OCI-LY7 (cell line): ENCODE measurements around the gene MCOLN3.

Experiments
- EZH2phosphoT487 ChIP-seq: fragments of 200-600 bp; sonication (generic); IDR thresholded peaks from 2 replicates; pipeline ENCODE4 v1.6.1; 2018; ENCODE audit warnings: low read depth, borderline replicate concordance, mild to moderate bottlenecking, mixed run types, antibody characterized with exemption, low read length, moderate library complexity, mixed read lengths
- TF ChIP-seq, protein P1 (sequence below): fragments of 200-600 bp; sonication (generic); conservative IDR thresholded peaks from 2 replicates; pipeline ENCODE4 v1.5.1; 2014; ENCODE audit warnings: mild to moderate bottlenecking, antibody characterized with exemption, low read length, moderate library complexity, mixed read lengths

- TF ChIP-seq, protein P1, sequence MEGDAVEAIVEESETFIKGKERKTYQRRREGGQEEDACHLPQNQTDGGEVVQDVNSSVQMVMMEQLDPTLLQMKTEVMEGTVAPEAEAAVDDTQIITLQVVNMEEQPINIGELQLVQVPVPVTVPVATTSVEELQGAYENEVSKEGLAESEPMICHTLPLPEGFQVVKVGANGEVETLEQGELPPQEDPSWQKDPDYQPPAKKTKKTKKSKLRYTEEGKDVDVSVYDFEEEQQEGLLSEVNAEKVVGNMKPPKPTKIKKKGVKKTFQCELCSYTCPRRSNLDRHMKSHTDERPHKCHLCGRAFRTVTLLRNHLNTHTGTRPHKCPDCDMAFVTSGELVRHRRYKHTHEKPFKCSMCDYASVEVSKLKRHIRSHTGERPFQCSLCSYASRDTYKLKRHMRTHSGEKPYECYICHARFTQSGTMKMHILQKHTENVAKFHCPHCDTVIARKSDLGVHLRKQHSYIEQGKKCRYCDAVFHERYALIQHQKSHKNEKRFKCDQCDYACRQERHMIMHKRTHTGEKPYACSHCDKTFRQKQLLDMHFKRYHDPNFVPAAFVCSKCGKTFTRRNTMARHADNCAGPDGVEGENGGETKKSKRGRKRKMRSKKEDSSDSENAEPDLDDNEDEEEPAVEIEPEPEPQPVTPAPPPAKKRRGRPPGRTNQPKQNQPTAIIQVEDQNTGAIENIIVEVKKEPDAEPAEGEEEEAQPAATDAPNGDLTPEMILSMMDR: no peak
- no peak for TF ChIP-seq EZH2phosphoT487
Measured at GRCh38 chr1:85085417-85085816, 37.1 kb upstream of the MCOLN3 start.
